Ishikawa (cell line): ENCODE data around the gene SLC25A33.

Experiments used
- CEBPB ChIP-seq: IDR thresholded peaks from 2 replicates; pipeline ENCODE4 v1.6.1; 2012
- CREB1 ChIP-seq: IDR thresholded peaks from 2 replicates; pipeline ENCODE4 v1.6.1; 2012; ENCODE audit warnings: low read depth
- EGR1 ChIP-seq: IDR thresholded peaks from 2 replicates; pipeline ENCODE4 v1.6.1; 2012
- EP300 ChIP-seq: IDR thresholded peaks from 2 replicates; pipeline ENCODE4 v1.6.1; 2012; ENCODE audit warnings: borderline replicate concordance
- FOXM1 ChIP-seq: IDR thresholded peaks from 2 replicates; pipeline ENCODE4 v1.6.1; 2012; ENCODE audit warnings: low read depth, borderline replicate concordance
- MAX ChIP-seq: IDR thresholded peaks from 2 replicates; pipeline ENCODE4 v1.6.1; 2012
- NFIC ChIP-seq: IDR thresholded peaks from 2 replicates; pipeline ENCODE4 v1.6.1; 2012
- RAD21 ChIP-seq: IDR thresholded peaks from 2 replicates; pipeline ENCODE4 v1.6.1; 2012; ENCODE audit warnings: low read depth
- REST ChIP-seq: IDR thresholded peaks from 2 replicates; pipeline ENCODE4 v1.6.1; 2012; ENCODE audit warnings: low read depth, mild to moderate bottlenecking
- TAF1 ChIP-seq: IDR thresholded peaks from 2 replicates; pipeline ENCODE4 v1.6.1; 2012; ENCODE audit warnings: low read depth, mild to moderate bottlenecking
- TEAD4 ChIP-seq: IDR thresholded peaks from 2 replicates; pipeline ENCODE4 v1.6.1; 2012
- YY1 ChIP-seq: IDR thresholded peaks from 2 replicates; pipeline ENCODE4 v1.6.1; 2012; ENCODE audit warnings: low read depth

- TF ChIP-seq CREB1, result no peak
- TF ChIP-seq TEAD4, result no peak
- TF ChIP-seq FOXM1, result no peak
- no peak for TF ChIP-seq CEBPB
- no peak for TF ChIP-seq EP300
- no peak for TF ChIP-seq REST
- no peak for TF ChIP-seq NFIC
- TF ChIP-seq EGR1, result no peak
- no peak for TF ChIP-seq YY1
- no peak for TF ChIP-seq TAF1
- TF ChIP-seq MAX, result no peak
- no peak for TF ChIP-seq RAD21
These were observed 58.4 kb downstream of the SLC25A33 start for GRCh38 chr1:9597361-9598315.
